22Rv1 (cell line): Measurements from ENCODE around the gene PI4K2B.
A peak's percentile ranks its signal among the peaks of the same experiment; 100 is the strongest.

Experiments used
- H3K27ac ChIP-seq: fragments of 450-650 bp; 2 replicates; pipeline ENCODE4 v1.5.1; 2017
- ZFX ChIP-seq: fragments of 450-650 bp; IDR thresholded peaks from 2 replicates; pipeline ENCODE4 v1.6.1; 2017; ENCODE audit warnings: antibody characterized with exemption, borderline replicate concordance
- TF ChIP-seq, protein P1 (sequence below): fragments of 450-650 bp; IDR thresholded peaks from 2 replicates; pipeline ENCODE4 v1.5.1; 2017; ENCODE audit warnings: mild to moderate bottlenecking

Gene PI4K2B

DNA sequence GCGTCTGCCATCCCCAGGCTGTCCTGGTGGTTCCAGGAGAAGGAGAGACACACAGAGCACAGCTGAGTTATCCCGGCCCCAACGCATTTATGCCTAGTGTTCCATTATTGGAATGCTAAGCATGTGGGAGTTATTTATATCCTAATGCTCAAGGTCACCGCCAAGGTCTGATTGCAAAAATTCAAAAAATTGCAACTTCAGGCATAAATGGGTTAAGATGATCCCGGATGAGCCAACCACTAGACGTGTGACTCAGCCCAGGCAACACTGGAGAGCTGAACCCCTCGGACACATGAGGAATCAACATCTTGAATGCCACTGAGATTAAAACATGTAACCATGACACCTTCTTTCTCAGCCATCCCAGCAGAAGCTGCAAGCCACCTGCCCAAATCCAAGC, 74.9 kb downstream of the PI4K2B start:
- no peak overlapping the region for H3K27ac ChIP-seq
- TF ChIP-seq ZFX, result no peak
- TF ChIP-seq, protein P1, sequence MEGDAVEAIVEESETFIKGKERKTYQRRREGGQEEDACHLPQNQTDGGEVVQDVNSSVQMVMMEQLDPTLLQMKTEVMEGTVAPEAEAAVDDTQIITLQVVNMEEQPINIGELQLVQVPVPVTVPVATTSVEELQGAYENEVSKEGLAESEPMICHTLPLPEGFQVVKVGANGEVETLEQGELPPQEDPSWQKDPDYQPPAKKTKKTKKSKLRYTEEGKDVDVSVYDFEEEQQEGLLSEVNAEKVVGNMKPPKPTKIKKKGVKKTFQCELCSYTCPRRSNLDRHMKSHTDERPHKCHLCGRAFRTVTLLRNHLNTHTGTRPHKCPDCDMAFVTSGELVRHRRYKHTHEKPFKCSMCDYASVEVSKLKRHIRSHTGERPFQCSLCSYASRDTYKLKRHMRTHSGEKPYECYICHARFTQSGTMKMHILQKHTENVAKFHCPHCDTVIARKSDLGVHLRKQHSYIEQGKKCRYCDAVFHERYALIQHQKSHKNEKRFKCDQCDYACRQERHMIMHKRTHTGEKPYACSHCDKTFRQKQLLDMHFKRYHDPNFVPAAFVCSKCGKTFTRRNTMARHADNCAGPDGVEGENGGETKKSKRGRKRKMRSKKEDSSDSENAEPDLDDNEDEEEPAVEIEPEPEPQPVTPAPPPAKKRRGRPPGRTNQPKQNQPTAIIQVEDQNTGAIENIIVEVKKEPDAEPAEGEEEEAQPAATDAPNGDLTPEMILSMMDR, result no peak

DNA sequence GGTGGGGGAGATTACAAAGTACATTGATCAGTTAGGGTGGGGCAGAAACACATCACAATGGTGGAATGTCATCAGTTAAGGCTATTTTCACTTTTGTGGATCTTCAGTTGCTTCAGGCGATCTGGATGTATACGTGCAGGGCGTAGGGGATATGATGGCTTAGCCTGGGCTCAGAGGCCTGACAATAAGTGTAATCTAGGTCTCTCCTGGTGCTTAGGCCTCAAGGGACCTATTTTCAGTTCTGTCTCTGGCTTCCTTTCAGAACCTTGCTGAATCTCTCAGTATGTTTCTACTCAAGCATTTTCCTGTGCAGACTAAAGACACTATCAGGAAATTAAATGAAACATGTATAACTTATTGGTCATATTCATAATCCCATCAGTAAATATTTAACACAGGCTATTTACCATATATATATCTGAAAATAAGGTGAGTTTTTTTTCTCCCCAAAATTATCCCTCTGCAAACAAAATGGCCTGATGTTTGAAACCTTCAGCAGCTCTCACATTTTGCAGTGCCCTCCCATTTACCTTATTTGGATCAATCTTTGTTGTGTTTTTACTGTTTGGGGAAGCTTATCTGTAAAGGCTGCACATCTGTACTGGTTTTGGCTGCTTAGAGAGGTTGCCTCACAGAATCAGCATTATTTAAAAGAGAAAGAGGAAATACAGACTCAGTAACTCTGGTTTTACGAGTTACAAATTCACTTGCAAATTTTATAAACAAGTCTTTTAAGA, 76.4 kb downstream of the PI4K2B start:
- no peak for TF ChIP-seq ZFX
- TF ChIP-seq, protein P1, result no peak
- H3K27ac ChIP-seq, result no peak overlapping the region

DNA sequence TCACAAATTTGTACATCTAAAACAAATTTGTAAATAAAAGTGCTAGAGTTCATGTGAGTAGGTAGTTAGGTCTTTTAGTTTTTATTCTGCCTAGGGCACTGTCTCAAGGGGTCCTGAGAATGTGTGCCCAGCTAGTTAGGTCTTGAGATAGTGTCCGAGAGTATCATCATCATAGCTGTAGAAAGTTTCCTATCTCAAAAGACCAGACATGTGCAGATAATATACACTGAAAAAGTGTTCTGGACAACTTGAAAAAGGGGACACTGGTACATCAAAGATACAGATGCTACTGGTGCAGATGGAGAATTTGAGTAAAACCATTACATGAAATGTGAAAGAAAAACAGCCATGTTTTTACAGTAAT, 77.0 kb downstream of the PI4K2B start:
- no peak overlapping the region for H3K27ac ChIP-seq

DNA sequence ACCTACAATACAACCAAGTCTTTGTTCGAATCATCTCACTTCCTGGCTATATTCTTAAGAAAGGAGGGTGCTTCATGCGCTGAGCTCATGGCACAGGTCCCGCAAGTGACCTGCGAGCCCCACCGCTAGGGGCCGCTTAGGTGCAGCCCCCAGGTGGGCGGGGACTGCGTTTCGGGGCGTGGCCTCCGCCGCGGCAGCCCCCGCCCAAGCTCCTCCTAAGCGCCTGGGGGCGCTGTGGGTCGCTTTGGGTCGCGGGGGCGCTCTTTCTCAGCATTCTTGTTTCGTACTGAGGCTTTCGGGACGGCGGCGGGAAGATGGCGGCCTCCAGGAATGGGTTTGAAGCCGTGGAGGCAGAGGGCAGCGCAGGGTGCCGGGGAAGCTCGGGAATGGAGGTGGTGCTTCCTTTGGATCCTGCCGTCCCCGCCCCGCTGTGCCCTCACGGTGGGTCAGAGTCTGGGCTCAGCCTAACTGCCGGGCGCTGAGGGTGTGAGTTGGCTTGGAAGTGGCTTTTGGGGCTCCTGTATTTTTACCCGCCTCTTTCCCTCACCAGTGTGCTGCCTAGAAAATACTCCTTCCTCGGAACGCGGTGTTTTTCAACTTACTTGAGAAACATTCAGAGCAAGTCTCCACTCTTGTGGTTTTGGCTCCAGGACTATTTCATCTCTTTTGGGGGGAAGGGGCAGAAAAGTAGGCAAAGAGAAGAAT, 78.8 kb downstream of the PI4K2B start, which contains the start of gene ZCCHC4:
TSS of gene ZCCHC4 (plus strand) at position 279 of the 705 bp plus-strand sequence. CDS start at position 315, 36 bp downstream.
- peak within 1 kb of the TSS; percentile 80 for H3K27ac ChIP-seq
- no peak for TF ChIP-seq ZFX
- TF ChIP-seq, protein P1, result peak; percentile 100

More for the DNA sequence above, 77.0 kb downstream of the PI4K2B start:
- TF ChIP-seq, protein P1, result no peak
- no peak for TF ChIP-seq ZFX

DNA sequence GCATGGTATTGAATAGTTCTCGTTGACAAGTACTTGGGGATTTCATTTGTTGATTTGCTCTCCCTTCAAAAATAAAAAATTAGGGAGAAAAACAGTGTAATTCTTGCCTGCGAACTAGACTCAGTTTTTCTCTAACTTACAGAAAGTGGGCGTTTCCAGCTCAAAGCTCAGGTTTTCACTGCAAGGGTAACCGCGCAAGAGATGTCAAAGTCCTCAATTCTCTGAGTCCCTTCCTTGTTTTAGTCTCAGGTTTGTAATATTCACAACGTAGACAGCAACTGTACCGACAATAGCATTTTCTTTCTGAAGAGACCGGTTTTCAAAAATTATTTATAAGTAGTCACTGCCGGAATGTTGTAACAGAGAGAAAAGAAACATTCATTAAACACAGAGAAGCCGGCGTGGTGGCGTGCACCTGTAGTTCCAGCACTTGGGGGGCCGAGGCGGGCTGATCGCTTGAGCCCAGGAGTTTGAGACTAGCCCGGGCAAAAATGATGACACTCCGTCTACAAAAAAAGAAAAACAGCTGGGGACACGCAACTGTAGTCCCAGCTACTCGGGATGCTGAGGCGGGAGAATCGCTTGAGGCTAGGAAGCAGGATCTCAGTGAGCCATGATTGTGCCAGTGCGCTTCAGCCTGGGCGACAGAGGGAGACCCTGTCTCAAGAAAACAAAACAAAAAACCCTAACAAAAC, 79.5 kb downstream of the PI4K2B start:
- H3K27ac ChIP-seq, result peak overlapping the region; percentile 80
- TF ChIP-seq, protein P1, result no peak
- TF ChIP-seq ZFX, result no peak

DNA sequence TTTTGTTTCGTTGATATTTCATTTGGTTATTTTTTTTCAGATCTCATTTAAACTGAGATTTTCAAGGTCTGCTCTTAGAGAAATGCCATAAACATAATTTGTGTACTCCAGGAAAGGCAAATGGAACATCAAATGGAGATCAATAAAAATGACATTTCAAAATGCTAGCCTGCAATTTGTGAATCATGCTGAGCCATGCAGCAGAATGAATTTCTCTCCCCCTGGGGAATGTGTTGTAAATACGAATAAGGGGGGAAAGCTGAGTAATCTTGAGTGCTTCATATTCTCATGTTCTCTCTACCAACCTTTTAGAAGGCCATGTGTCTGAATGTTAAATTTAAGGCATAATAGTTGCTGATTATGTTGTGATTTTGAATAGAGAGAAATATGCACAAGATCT, 86.5 kb downstream of the PI4K2B start:
- no peak overlapping the region for H3K27ac ChIP-seq

More for the DNA sequence above, 86.5 kb downstream of the PI4K2B start:
- TF ChIP-seq, protein P1, result no peak
- TF ChIP-seq ZFX, result no peak
